ENCODE data around the gene LINC00237. TPM values are rescaled to one million over a fixed set of nuclear protein-coding genes. Genes with fewer than 3 reads are reported as not detected.

The LINC00237 gene
- total and polyA plus RNA-seq, 2 of the 8 experiments (the other 6 are each of a cell fraction or from before 2014, with no cell fraction given): 0.28 to 1.4 TPM

DNA sequence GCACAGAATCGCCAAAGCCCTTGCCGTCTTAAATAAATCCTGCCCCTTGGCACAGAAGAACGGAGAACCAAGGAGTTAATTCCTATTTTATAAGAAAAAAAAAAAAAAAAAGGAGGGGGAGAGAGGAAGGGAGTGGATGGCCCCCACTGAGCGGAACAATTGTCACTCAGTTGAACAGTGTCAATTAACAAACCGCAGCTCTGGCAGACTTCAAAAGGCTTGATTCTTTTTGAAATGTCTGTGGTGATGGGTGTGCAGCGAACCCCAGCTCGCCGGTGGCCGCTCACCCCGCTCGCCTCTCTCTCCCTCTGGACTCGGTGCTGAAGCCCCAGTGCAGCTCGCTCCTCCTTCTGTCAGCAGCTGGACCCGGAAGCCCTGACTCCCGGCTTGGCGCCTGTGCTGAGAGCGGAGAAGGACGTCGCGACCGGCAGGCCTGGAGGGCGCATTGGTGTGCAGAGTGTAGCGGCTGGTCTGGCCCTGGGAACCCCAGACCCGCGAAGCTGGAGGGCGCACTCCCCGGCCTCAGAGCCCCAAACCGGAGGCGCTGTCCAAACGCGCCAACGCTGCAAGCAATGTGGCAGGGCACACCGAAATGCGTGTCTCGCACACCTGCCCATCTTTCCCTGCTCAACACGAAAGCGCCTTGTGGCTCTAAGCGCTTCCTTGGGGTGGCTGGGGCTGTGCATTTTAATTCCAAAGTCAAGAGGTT lies 3.4 kb downstream of the LINC00237 start:
- no peak overlapping the region for H2AFZ ChIP-seq (ENCODE audit: low read length)
- H2BK15ac ChIP-seq (ENCODE audit: low read length): no peak overlapping the region
- TF ChIP-seq YY1 (IDR thresholded peaks at IDR 0.05; ENCODE audit: low read depth, low read length) (no peak), SIN3A (conservative IDR thresholded peaks at IDR 0.05 in 1 of 2, IDR thresholded peaks at IDR 0.05 in 1 of 2; ENCODE audit: low read depth in 1 of 2, low read length in 2 of 2) (no peak; a peak in 1 of 4 replicates), CTBP2 (IDR thresholded peaks at IDR 0.05; ENCODE audit: borderline replicate concordance, insufficient read depth, insufficient read length, low read length) (peak; percentile 54), SUZ12 (IDR thresholded peaks at IDR 0.05; ENCODE audit: low read length) (peak; percentile 18; the same call in 1 of the 2 replicates), JUN (IDR thresholded peaks at IDR 0.05; ENCODE audit: low read depth, low read length) (no peak), HDAC6 (IDR thresholded peaks at IDR 0.05; ENCODE audit: low read depth, low read length) (no peak), RAD21 (IDR thresholded peaks at IDR 0.05 in 1 of 2, conservative IDR thresholded peaks at IDR 0.05 in 1 of 2; ENCODE audit: low read depth in 2 of 2, low read length in 2 of 2) (peak in 1 of 2 experiments; percentile 1; a peak in 1 of 4 replicates), SAP30 (IDR thresholded peaks at IDR 0.05; ENCODE audit: insufficient read depth, insufficient replicate concordance, low read length) (peak; percentile 36)
- TF ChIP-seq, protein P1, sequence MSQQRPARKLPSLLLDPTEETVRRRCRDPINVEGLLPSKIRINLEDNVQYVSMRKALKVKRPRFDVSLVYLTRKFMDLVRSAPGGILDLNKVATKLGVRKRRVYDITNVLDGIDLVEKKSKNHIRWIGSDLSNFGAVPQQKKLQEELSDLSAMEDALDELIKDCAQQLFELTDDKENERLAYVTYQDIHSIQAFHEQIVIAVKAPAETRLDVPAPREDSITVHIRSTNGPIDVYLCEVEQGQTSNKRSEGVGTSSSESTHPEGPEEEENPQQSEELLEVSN (IDR thresholded peaks at IDR 0.05): peak; percentile 38; the same call in 1 of the 2 replicates

More for the DNA sequence above, 3.4 kb downstream of the LINC00237 start:
- no peak overlapping the region for H3K14ac ChIP-seq (ENCODE audit: insufficient read length)
- DNase-seq (ENCODE audit: low read depth in 1 of 2, low spot score in 2 of 2) (peak in 1 of 2 experiments; percentile 75), FAIRE-seq (no peak)
- CTCF ChIA-PET (ENCODE audit: partially characterized antibody): interaction anchor here (0.5 to 3.5 kb wide), 19 partner anchors 10 to 427 kb away, joined by 3 to 23 read pairs (median 5); partner anchors contain the start of gene KIZ
- H3K27ac ChIP-seq (ENCODE audit: low read depth, low read length): no peak overlapping the region
- H4K5ac ChIP-seq (ENCODE audit: insufficient read length, low read depth, low read length): no peak overlapping the region
- H2AK5ac ChIP-seq (ENCODE audit: low read depth, low read length): no peak overlapping the region
- peak overlapping the region; percentile 39 to 78 (median 47) for H3K4me3 ChIP-seq (ENCODE audit: extremely low read depth in 1 of 4, insufficient read depth in 2 of 4, low read depth in 3 of 4, low read length in 4 of 4)
- H3K4me2 ChIP-seq (ENCODE audit: insufficient read depth in 1 of 2, low read depth in 2 of 2, low read length in 2 of 2): peak overlapping the region; percentile 97 to 98
- H3K27me3 ChIP-seq (replicated peaks in 1 of 4; ENCODE audit: control insufficient read depth in 3 of 4, extremely low read depth in 1 of 4, insufficient read depth in 3 of 4, low read length in 3 of 4): peaks cover 39 to 99% (median 89%) of the 10 kb centered on the region in 4 experiments
- peaks cover 10 to 28% (median 17%) of the 10 kb centered on the region in 4 experiments for H3K4me1 ChIP-seq (replicated peaks in 1 of 4; ENCODE audit: control insufficient read depth in 3 of 4, insufficient read depth in 4 of 4, low read length in 3 of 4)
- H4K91ac ChIP-seq (replicated peaks; ENCODE audit: insufficient read length, low read length): peak overlapping the region; percentile 12
- no peak overlapping the region for H3K4ac ChIP-seq (replicated peaks; ENCODE audit: insufficient read length, low read depth, low read length)
- H3K79me2 ChIP-seq (ENCODE audit: control insufficient read depth in 1 of 2, insufficient read depth in 2 of 2, low read length in 2 of 2): no peaks in the 10 kb centered on the region
- no peaks in the 10 kb centered on the region for H3K36me3 ChIP-seq (ENCODE audit: control insufficient read depth in 2 of 4, insufficient read depth in 4 of 4, low read length in 3 of 4)
- no peaks in the 10 kb centered on the region for H3K79me1 ChIP-seq (ENCODE audit: low read depth, low read length)
- no peak overlapping the region for H3K23ac ChIP-seq (ENCODE audit: insufficient read length)
- H3K9ac ChIP-seq (replicated peaks in 1 of 4; ENCODE audit: extremely low read depth in 1 of 4, low read depth in 3 of 4, low read length in 3 of 4): no peak overlapping the region
- H3K56ac ChIP-seq (replicated peaks; ENCODE audit: insufficient read length, low read depth, low read length): no peak overlapping the region
- H2BK12ac ChIP-seq (ENCODE audit: low read depth, low read length): no peak overlapping the region
- WGBS, 2 experiments (ENCODE audit: extremely low coverage in 1 of 2, insufficient coverage in 1 of 2, insufficient read length in 1 of 2, insufficient replicate concordance in 2 of 2, low coverage in 1 of 2, low lambda C conversion rate in 2 of 2, missing lambda C conversion rate in 1 of 2): 3% methylated on average over 31 of the region's 38 CpGs; no CpG with 5 or more reads in 1 of the 2 experiments
- H3K18ac ChIP-seq (ENCODE audit: extremely low read depth, low read length): peak overlapping the region; percentile 51
- no peak overlapping the region for H4K8ac ChIP-seq (ENCODE audit: extremely low read depth, insufficient read depth, low read length)
- peak overlapping the region; percentile 42; the same call in 1 of the 2 replicates for H2BK5ac ChIP-seq (ENCODE audit: low read depth, low read length)
- H2BK20ac ChIP-seq (ENCODE audit: low read length): no peak overlapping the region
- H2BK120ac ChIP-seq (replicated peaks; ENCODE audit: low read depth, low read length): no peak overlapping the region
- peaks cover 0 to 5% of the 10 kb centered on the region in 2 experiments for H4K20me1 ChIP-seq (replicated peaks in 1 of 2; ENCODE audit: control insufficient read depth in 1 of 2, insufficient read depth in 2 of 2, low read length in 2 of 2)
- POLR2A ChIA-PET (ENCODE audit: partially characterized antibody): interaction anchor here (1.1 to 4.0 kb wide), 12 partner anchors 12 to 238 kb away, joined by 3 to 20 read pairs (median 6); partner anchors contain the start of genes KIZ and XRN2
- no peaks in the 10 kb centered on the region for H3K9me3 ChIP-seq (ENCODE audit: insufficient read depth in 2 of 2, low read depth in 1 of 2, low read length in 1 of 2)
- H3K23me2 ChIP-seq (ENCODE audit: low read depth, low read length): peaks cover 32% of the 10 kb centered on the region
